Kidney epithelial cell (primary cell): ENCODE measurements around the gene ZC3H7B. TPM values are rescaled to one million over a fixed set of nuclear protein-coding genes. Genes with fewer than 3 reads are reported as not detected.

Source experiments
- DNase-seq: peaks from one replicate; pipeline ENCODE4 v3.0.0-alpha.2; 2010; ENCODE audit warnings: low read depth
- H3K27me3 ChIP-seq: 2 replicates; pipeline ENCODE4 v1.6.0; 2011; ENCODE audit warnings: low read length; ENCODE audit not compliant: control insufficient read depth, insufficient read depth
- H3K36me3 ChIP-seq: 2 replicates; pipeline ENCODE4 v1.5.1; 2011; ENCODE audit warnings: low read length; ENCODE audit not compliant: control insufficient read depth, insufficient read depth
- H3K4me3 ChIP-seq: 2 replicates; pipeline ENCODE4 v1.5.1; 2011; ENCODE audit warnings: low read depth, mild to moderate bottlenecking, control low read depth, low read length
- CTCF ChIP-seq: IDR thresholded peaks from 2 replicates; pipeline ENCODE4 v1.5.1; 2011; ENCODE audit warnings: mild to moderate bottlenecking, moderate library complexity, low read length, control low read depth, inconsistent platforms; ENCODE audit not compliant: insufficient read depth, poor library complexity, severe bottlenecking
- total RNA-seq: library from RNA; depleted of rRNA; stranded (reverse); fragments of >200 nt; gene quantifications from 2 replicates; pipeline ENCODE4 v1.2.3, GENCODE V29; 2015

Gene ZC3H7B
- total RNA-seq, 1 donor from 2014 or later = 57.7 TPM

- peaks cover 3% of the 10 kb centered on the region for H3K27me3 ChIP-seq
- no peak for DNase-seq
- no peak for TF ChIP-seq CTCF
- H3K36me3 ChIP-seq = peaks cover 3% of the 10 kb centered on the region
- no peak overlapping the region for H3K4me3 ChIP-seq
Observed at GRCh38 chr22:41362615-41363014, 61.3 kb downstream of the ZC3H7B start.

- no peak for DNase-seq
- Histone ChIP-seq H3K4me3 (no peak overlapping the region), H3K27me3 (peaks cover 3% of the 10 kb centered on the region), H3K36me3 (peaks cover 1% of the 10 kb centered on the region)
- TF ChIP-seq CTCF = no peak
Observed at GRCh38 chr22:41364233-41364632, 62.9 kb downstream of the ZC3H7B start.

GRCh38 chr22:41364955-41365354 is 63.6 kb downstream of the ZC3H7B start:
- Histone ChIP-seq H3K36me3 (no peaks in the 10 kb centered on the region), H3K4me3 (no peak overlapping the region), H3K27me3 (peaks cover 3% of the 10 kb centered on the region)
- no peak for DNase-seq
- TF ChIP-seq CTCF = no peak

GRCh38 chr22:41365425-41365824 is 64.1 kb downstream of the ZC3H7B start:
- TF ChIP-seq CTCF = no peak
- H3K4me3 ChIP-seq = no peak overlapping the region
- no peak for DNase-seq
- peaks cover 3% of the 10 kb centered on the region for H3K27me3 ChIP-seq
- H3K36me3 ChIP-seq = no peaks in the 10 kb centered on the region

GRCh38 chr22:41366323-41367029 is 65.2 kb downstream of the ZC3H7B start:
- DNase-seq = no peak
- H3K27me3 ChIP-seq = peaks cover 3% of the 10 kb centered on the region
- no peak overlapping the region for H3K4me3 ChIP-seq
- H3K36me3 ChIP-seq = no peaks in the 10 kb centered on the region
- no peak for TF ChIP-seq CTCF
